ENCODE data around the gene KHDRBS2.

The KHDRBS2 gene

DNA sequence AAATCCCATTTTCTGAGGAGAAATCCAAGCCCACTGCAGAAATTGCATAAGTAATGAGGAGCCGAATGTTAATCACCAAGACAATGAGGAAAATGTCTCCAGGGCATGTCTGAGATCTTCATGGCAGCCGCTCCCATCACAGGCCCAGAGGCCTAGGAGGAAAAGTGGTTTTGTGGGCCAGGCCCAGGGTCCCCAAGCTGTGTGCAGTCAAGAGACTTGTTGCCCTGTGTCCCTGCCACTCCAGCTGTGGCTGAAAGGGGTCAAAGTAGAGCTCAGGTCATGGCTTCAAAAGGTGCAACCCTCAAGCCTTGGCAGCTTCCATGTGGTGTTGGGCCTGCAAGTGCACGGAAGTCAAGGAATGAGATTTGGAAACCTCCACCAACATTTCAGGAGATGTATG, 276.6 kb downstream of the KHDRBS2 start:
- no peak for DNase-seq

DNA sequence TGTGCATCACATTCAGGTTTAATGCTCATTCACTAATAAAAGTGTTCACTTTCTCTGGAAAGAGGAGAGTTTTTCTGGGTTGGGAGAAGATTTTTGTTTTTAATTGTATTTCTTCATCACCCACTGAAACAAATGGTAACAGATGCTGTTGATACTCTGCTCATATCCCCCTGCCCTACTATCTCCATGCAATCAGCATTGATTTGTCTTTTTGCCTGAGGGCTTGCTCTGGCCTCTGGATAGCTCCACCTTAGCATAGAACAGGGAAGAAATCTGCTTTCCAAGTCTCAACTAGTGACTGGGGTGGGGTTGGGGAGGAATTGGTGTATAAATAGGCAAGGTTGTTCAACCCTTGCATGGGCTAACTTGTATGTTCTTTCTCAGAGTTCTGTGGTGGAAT, 296.4 kb downstream of the KHDRBS2 start:
- no peak for DNase-seq

DNA sequence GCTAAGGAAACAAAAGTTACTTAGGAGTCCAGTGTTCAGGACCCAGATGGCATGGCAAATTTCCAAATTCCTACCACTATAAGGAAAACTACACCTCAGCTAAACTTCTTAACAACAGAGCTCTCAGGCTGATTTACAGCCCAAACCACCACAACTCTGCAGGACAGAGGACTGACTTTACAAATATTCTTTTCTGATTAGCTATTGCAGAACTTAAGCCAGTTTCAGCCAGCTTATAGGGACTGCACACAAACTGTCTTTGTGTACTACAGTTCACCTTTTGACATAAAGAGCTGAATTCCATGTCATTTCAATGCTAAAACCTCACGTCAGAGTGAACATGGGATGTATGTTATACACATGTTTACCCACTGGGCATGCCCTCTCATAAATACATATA, 305.4 kb downstream of the KHDRBS2 start:
- no peak for DNase-seq

DNA sequence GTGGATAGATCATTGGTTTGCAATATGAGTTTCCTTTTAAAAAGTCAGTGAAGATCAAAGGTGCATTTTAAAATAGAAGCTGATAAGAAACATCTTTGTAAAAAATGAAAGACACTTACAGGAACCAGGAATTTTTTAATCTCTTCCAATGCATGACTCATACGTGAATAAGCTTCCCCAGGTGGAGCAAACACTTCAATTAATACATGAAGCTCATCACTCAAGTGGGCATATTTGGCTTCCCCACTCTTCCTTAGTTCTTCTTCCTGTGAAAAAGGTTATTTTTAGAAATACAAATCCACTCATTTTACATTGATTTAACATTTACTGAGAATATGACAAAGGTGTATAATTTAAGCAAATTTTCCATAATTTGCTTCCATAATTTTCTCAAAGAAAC, 308.1 kb downstream of the KHDRBS2 start:
- DNase-seq, result no peak

DNA sequence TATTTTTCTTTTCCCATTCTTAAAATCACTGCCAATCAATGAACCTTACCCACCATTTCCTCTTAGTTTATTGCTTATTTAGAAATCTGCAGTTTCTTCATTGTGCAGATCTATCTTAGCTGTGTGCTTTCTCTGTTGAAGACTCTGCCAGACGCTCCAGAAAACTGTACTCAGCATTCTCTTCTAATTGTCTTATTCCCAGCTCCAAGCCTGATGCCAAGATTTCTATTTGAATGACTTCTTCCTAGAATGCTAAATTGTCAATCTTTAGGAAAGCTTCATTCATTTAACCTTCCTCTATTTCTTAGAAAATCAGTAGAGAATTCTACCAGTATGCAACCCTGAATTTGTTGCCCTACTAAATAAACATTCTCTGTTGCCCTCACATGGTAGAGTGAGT, 308.9 kb downstream of the KHDRBS2 start:
- no peak for DNase-seq

DNA sequence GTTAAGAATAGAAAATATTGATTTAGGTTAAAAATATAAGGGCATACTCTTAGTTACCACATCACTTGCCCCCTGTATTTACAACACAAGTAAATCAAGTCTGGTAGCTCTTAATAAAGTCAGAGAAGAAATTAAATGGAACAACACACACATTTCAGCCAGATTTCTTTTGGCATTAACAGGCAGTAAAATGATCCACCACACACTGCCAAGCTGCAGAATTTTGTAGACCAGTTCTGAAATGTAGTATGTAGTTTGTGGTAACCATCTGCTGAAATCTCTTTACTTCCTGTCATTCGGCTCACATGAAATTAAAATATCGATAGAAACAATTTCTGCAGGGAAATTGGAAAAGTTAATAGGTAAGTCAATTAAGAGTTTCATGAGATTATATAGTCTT, 326.8 kb downstream of the KHDRBS2 start:
- no peak for DNase-seq

DNA sequence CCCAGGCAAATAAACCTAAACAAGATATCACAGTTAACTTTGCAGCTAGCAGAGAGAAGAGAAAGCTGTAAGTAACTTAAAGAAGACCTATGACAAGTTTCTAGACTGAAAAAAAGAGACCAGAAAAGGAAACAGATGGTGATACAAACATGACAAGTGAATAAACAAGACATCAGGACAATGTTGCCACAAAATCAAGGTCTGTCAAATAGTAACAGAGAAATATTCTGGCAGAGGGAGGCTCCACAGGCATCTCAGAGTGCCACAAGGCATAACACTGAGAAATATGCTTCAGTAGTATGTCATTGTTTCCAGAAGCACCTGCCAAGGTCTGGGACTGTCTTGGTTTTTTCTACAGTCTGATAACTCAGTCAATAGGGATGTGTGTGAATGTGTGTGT, 332.2 kb downstream of the KHDRBS2 start:
- DNase-seq, result no peak

DNA sequence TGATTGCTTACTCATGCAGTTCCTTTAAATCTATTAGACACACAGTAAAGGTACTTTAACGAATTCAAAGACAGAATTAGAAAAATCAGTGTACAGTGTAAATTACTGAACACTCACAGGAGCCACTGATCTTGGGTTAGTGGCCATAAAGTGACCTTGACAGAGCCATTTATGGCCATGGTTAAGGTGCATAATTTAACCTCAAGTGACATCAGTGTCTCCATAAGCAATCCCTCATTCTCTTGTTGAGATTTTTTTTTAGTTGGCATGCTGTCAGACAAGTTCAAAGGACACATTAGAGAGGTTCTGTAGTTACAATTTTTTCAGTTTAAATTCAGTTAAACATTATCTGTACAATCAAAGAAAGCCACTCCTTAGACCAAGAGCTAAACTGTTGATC, 334.4 kb downstream of the KHDRBS2 start:
- no peak for DNase-seq

DNA sequence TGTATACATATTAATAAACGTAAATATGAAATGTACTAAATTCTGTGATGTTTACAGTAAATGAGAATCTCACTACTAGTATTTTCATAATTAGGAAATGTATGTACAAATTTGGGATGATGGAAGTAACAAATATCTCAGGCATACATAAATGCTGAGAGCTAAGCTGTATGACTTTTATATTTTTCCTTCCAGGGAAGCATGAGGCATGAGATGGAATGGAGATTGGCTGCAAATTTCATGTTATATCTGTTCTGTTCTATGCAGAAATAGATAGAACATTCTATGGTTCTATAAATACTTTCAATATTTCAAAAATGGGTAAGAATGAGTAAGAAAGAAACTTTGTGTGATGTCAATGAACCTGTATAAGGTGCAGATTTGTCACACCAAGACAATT, 335.2 kb downstream of the KHDRBS2 start:
- no peak for DNase-seq

DNA sequence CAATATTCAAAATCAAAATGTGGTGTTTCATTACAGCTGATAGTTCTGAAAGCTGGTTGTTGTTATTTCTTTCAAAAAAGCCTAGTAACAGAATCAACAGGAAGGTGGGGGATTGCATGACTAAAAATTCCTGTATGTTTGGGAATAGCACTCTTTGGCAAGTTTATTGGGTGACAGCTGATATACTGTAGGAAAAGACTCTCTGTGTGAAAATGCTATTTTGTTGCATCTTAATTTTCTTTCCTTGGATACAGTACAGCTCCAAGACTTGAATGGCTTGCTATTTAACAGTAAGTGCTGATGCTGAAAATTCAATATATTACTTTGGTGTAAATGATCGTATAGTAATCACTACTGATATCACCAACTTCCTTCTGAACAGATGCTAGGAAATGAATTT, 336.1 kb downstream of the KHDRBS2 start:
- no peak for DNase-seq

DNA sequence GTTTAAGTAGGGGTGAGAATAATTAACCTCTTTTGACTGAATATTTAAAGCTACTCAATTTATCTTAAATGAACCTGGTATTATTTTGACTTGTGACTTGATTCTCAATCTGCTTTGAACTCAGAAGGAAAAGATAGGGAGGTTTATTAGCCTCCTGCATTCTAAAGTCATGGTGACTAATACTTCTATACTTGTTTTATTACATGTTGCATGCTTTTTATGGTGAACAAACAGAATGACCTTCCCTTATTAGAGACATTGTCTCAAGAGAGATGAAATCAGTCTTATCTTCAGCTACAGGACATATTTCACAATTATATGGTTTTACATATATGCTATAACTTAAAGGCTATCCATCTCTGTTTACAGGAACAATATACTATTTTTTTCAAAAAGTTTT, 336.9 kb downstream of the KHDRBS2 start:
- no peak for DNase-seq

DNA sequence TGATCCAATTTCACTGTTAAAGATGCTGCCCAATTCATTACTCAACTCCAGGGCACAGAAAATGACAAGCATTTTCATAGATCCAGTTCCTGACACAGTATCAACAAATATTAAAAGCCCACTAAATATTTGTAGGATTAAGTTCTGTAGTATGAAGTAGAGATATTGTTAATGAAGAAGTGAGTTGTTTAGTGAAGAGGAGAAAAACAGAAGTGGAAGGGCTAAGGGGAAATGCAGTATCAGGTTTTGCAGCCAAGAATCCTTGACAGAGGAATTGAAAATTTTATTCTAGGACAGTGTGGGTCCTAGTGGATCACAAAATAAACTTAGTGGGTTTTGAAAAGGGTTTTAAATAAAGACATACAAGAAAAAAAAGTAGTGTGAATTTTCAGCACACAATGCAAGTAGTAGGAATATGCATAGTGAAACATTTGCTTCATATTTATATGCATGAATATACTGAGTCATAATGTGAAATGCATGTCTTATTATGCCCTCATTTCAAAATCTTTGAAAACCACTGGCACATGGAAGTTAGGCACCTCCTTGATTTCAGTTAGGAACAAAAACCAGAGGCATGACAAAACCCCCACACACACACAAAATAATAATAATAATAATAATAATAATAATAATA, 338.6 kb downstream of the KHDRBS2 start:
- DNase-seq, result no peak

DNA sequence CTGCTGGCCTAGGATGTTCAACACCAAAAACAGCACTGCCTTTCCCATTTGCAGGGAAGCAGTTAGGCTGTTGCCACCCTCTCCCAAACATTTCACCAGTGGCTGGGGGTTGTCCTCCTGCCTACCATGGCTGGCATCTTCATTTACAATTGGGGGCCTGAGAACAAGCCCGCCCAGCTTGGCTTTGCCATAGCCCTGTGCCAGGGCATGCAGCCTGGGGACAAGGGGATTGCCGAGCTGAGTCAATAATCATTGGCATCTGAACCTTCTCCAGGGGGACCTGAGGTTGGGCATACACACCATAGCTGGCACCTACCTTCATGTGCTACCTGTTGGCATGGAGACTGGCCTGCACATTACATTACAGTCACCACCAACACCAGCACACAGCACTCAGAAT, 345.1 kb downstream of the KHDRBS2 start:
- no peak for DNase-seq

DNA sequence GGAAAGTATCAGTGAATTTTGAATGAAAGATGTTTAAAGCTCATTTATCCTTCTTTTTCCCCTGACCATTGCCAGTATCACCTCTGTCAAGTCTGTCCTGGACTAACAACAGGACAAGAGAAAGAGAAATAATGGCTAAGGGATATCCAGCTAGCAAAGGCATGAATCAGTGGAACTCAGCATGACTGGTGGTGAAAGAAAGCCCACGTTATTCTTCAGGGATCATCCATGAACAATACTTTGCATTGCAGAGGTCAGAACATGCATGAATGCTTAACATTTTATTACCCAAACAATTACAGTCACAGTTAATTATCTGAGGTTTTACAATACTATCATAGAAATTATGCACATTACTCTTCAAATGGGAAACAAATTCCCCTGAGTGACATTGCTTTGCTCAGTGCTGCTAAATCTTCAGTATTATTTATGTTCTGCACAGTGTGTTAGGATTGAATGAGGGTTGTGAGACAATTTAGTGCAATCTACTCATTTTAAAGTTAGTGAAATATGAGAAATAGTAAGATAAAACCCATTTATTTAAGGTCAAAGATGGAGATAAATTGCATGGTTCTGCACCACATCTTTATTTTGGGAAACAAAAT, 350.7 kb downstream of the KHDRBS2 start:
- no peak for DNase-seq

DNA sequence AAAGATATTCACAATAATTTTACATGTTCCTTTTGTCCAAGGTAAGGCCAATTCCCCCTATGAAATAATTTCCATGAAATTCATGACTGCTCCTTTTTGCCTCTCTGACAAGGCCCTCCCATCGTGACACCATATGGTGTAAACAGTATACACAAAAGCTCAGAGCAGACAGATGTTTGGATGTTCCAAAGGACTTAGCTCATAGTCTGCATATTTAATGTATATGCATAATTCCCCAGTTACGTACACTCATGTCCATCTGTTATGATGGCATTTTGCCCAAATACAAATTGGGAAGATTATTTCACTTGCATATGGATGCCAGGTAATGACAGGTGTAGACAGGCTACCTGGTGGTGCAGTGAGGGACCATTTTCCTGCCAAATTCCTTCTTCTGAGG, 376.5 kb downstream of the KHDRBS2 start:
- no peak for DNase-seq

DNA sequence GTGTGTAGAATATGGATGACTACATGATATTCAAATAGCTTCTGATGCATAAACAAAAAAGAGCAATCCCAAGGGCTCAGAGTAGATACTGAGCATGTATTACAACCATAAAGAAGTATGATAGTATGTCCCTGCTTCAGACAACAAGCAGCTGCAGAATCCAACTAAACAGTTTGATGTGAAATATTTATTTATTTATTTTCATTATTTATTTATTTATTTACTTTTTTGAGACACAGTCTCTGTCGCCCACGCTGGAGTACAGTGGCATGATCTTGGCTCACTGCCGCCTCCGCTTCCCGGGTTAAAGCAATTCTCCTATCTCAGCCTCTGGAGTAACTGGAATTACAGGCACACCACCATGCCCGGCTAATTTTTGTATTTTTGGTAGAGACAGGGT, 384.3 kb downstream of the KHDRBS2 start:
- DNase-seq, result no peak

DNA sequence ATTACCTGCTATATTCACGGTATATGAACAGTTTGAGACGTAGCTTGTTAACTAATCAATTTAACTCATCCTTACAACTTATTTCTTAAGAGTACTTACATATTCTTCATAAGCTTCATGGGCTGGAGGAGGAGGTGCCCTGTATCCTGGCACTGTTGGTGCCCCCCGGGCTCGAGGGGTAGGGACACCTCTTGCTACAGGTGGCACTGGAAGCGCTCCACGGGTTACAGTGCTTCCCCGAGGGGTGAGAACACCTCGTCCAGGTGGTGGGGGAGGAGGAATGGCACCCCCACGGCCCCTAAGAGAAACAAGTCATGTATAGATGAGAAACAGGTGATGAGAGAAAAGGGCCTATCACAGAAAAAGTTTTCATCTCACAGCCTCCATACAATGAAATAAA, 391.5 kb downstream of the KHDRBS2 start:
- DNase-seq, result no peak

DNA sequence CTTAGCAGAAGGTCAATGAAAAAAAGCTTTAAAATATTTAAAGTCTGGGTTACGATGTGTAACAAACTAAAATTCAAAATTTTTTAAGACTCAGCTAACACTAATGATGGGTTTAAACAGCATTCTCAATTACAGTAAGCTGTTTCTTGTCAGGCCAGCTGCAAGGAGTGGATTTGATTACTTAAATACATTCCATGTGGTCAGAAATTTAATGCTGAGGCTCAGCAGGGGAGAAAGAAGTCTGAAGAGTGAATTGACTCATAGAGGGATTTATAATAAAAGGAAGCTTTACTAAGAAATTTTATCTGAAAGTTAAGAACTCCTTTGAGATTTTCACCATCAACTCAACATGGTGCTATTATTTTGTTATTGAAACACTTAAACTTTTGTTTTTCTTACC, 398.6 kb downstream of the KHDRBS2 start:
- no peak for DNase-seq

DNA sequence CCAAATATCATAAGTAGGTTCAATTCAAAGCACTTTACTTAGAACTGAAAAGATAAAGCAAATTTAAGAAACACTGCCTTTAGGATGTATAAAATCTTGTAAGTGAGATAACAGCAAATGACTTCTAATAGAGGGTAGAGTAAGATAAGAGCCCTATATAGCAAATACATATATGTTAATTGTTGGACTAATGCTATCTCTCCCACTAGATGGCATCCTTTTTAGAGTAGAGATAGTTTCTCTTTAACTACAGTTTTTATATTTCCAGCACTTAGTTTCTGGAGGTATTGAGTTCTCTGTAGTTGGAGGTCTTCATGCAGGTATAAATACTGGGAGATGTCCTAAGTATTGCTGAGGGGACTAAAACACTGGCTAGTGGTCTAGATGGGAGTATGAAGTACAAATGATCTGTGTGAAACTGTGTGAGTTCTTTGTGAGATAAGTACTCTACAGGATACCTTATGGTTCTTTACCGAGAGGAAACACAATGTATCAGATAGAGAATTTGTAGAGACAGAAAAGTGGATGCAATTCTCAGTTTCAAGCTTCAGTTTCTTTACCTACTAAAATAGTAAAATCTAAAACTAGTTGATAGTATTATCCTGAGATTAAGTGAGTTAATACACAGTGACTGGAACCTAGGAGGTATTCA, 399.3 kb downstream of the KHDRBS2 start:
- DNase-seq, result no peak

DNA sequence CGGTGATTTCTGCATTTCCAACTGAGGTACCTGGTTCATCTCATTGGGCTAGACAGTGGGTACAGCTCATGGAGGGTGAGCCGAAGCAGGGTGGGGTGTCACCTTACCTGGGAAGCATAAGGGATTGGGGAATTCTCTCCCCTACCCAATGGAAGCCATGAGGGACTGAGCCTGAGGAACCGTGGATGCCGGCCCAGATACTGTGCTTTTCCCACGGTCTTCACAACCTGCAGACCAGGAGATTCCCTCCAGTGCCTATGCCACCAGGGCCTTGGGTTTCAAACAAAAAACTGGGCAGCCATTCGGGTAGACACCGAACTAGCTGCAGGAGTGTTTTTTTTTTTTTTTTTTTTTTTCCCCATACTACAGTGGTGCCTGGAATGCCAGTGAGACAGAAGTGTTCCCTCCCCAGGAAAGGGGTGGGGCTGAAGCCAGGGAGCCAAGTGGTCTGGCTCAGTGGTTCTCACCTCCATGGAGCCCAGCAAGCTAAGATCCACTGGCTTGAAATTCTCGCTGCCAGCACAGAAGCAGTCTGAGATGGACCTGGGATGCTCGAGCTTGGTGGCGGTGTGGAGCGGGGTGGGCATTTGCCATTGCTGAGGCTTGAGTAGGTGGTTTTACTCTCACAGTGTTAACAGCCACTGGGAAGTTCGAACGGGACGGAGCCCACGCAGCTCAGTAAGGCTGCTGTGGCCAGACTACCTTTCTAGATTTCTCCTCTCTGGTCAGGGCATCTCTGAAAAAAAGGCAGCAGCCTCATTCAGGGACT, 416.2 kb downstream of the KHDRBS2 start:
- DNase-seq, result no peak

DNA sequence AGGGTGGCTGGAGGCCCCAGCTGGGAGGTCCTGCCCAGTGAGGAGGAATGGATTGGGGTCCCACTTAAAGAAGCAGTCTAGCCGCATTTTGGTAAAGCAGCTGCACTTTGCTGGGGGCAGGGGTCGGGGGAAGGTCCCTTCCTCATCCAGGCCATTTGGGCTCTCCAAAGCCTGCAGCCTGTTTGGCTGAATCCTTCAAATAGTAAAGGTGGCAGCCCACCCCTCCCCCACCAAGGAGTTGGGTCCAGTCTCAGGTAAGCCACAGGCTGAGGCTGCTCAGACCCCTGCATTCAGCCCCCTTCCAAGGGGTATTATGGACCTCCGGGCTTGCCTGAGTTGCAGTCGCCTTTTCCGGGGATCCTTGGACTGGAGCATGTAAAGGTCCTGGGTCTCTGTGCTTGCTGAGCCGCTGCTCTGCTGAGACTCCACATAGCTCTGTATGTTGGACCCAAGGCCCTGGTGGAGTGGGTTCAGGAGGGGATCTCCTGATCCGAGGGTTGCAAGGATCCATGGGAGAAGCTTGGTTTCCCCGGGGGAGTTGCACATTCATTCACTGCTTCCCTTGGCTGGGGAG, 417.4 kb downstream of the KHDRBS2 start:
- DNase-seq, result no peak

DNA sequence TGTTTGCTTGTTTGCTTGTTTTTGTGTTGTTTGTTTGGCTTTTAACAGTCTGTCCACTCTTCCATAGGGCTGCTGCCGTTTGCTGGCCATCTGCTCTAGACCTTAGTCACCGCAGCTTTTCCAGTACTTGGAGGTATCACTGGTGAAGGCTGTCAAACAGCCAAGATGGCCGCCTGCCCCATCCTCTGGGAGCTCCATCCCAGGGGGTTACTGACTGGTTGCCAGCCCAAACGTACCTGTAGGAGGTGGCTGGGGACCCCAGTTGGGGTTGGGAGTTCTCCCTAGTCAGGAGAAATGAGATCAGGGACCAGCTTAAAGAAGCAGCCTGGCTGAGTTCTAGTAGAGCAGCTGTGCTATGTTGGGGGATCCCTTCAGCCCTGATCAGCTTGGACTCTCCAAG, 418.4 kb downstream of the KHDRBS2 start:
- no peak for DNase-seq

DNA sequence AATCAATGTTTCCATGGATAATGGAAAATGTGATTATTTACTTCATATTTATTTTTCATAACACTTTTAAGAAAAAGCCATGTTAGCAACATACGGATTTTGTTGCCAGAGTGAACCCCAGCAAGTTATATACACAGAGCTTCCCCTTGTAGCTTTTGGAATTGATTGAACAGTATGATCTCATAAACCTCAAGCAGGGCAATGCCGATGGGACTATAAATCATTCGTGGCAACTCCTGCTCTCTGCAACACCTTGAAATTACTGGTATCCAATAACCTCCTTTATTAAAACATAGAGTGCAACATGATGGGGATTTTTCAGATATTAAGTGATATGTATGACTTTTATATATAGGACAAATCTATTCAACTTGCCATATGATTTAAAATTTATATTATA, 428.5 kb downstream of the KHDRBS2 start:
- no peak for DNase-seq

DNA sequence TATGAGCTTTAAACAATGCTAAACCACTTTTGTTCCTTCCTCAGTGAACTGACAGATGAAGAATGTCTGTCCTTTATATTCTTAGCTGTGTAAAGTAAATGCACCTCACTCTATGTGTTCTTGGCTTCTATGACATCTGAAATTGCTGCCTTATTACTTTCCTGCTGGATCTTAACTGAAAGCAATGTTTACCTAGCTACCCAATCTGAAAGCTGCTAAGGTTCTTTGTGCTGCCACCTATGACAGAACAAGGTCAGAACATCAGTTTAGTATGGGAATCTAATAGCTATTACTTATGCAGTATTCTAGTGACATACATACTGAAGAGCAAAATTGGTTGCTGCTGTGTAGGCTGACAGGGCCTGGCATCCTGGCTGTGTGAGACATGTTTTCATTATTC, 444.1 kb downstream of the KHDRBS2 start:
- DNase-seq, result no peak
